Ectodermal cell (in vitro differentiated cells): Measurements from ENCODE around the gene ASTN2.

Source experiments
- H3K27ac ChIP-seq: 2 replicates; pipeline ENCODE4 v1.7.0; 2013; ENCODE audit warnings: mild to moderate bottlenecking, low read depth, low read length; ENCODE audit not compliant: insufficient read depth, poor library complexity, severe bottlenecking
- H3K27me3 ChIP-seq: 2 replicates; pipeline ENCODE4 v1.7.0; 2013; ENCODE audit warnings: mild to moderate bottlenecking, low read length; ENCODE audit not compliant: insufficient read depth, control insufficient read depth, poor library complexity, severe bottlenecking
- H3K36me3 ChIP-seq: one replicate; pipeline ENCODE4 v1.7.0; 2013; ENCODE audit warnings: low read length; ENCODE audit not compliant: control insufficient read depth, insufficient read depth
- H3K4me1 ChIP-seq: one replicate; pipeline ENCODE4 v1.7.0; 2013; ENCODE audit warnings: low read length; ENCODE audit not compliant: control insufficient read depth, insufficient read depth
- H3K4me3 ChIP-seq: 2 replicates; pipeline ENCODE4 v1.7.0; 2013; ENCODE audit warnings: low read depth, low read length, control low read depth; ENCODE audit not compliant: insufficient read depth
- H3K9me3 ChIP-seq: 2 replicates; pipeline ENCODE4 v1.7.0; 2013; ENCODE audit warnings: mild to moderate bottlenecking, low read length, moderate library complexity; ENCODE audit not compliant: control insufficient read depth
- WGBS, 2 experiments: methylation state at CpG; one replicate each; pipeline ENCODE4 v1.1.7; 2013; ENCODE audit warnings: missing lambda C conversion rate in 2 of 2; 5-methylcytosine and 5-hydroxymethylcytosine counted together

Gene ASTN2

DNA sequence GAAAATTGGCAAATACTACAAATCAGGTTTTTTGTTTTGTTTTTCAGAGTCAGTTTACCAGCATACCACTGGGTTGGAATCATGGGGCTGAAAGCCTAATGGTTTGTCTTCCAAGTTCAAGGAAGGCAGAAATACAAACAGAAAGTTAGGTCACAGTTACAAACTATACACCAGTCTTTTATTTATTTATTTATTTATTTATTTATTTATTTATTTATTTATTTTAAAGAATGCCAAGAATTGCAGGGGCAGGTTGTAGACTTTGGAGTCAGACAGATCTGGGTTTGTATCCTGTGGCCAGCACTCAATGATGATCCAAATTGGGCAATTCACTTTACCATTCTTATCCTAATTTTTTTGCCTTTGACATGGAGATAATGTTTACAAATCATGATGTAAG is 353.9 kb downstream of the ASTN2 start:
- H3K36me3 ChIP-seq = no peaks in the 10 kb centered on the region
- H3K27ac ChIP-seq = no peak overlapping the region
- H3K9me3 ChIP-seq = no peaks in the 10 kb centered on the region
- no peaks in the 10 kb centered on the region for H3K4me1 ChIP-seq
- H3K4me3 ChIP-seq = no peak overlapping the region
- no peaks in the 10 kb centered on the region for H3K27me3 ChIP-seq

- Histone ChIP-seq H3K36me3 (no peaks in the 10 kb centered on the region), H3K9me3 (no peaks in the 10 kb centered on the region), H3K4me1 (no peaks in the 10 kb centered on the region), H3K27ac (no peak overlapping the region), H3K27me3 (no peaks in the 10 kb centered on the region), H3K4me3 (no peak overlapping the region)
- 77 to 90% methylated on average over 3 of the region's 3 CpGs for WGBS, 2 experiments
These were observed 364.9 kb downstream of the ASTN2 start for GRCh38 chr9:117050007-117050406.

- H3K9me3 ChIP-seq = no peaks in the 10 kb centered on the region
- no peak overlapping the region for H3K4me3 ChIP-seq
- WGBS, 2 experiments = 63 to 93% methylated on average over 2 to 3 of the region's 3 CpGs
- H3K27me3 ChIP-seq = no peaks in the 10 kb centered on the region
- no peak overlapping the region for H3K27ac ChIP-seq
- H3K36me3 ChIP-seq = no peaks in the 10 kb centered on the region
- H3K4me1 ChIP-seq = peaks cover 6% of the 10 kb centered on the region
These were observed 368.1 kb downstream of the ASTN2 start for GRCh38 chr9:117046666-117047327.

- H3K27ac ChIP-seq = no peak overlapping the region
- H3K27me3 ChIP-seq = no peaks in the 10 kb centered on the region
- H3K4me1 ChIP-seq = peaks cover 6% of the 10 kb centered on the region
- WGBS, 2 experiments = 47 to 53% methylated on average over 4 of the region's 4 CpGs
- no peaks in the 10 kb centered on the region for H3K36me3 ChIP-seq
- no peak overlapping the region for H3K4me3 ChIP-seq
- no peaks in the 10 kb centered on the region for H3K9me3 ChIP-seq
These were observed 370.6 kb downstream of the ASTN2 start for GRCh38 chr9:117044241-117044640.

DNA sequence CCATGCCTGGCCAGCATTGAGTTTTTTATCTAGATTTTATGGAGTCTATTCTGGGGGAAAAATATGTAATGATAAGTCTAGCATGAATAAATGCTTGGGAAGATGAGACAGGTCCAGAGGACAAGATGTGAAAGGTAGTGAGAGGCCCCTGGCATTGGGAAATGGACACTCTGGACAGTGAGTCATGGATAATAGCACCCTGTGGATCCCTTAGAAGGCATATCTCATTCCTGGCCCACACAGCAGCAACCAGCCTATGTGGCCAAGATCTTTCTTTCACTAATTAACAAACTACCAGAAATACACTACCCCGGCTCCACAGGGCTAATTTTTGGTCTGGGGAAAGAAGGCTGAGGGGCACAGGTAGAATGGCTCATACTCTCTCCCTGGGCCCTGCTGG is 371.7 kb downstream of the ASTN2 start:
- Histone ChIP-seq H3K36me3 (no peaks in the 10 kb centered on the region), H3K4me1 (peaks cover 6% of the 10 kb centered on the region), H3K9me3 (no peaks in the 10 kb centered on the region), H3K4me3 (no peak overlapping the region), H3K27me3 (no peaks in the 10 kb centered on the region), H3K27ac (no peak overlapping the region)
- WGBS, 2 experiments = 90 to 95% methylated on average over 1 of the region's 1 CpG

DNA sequence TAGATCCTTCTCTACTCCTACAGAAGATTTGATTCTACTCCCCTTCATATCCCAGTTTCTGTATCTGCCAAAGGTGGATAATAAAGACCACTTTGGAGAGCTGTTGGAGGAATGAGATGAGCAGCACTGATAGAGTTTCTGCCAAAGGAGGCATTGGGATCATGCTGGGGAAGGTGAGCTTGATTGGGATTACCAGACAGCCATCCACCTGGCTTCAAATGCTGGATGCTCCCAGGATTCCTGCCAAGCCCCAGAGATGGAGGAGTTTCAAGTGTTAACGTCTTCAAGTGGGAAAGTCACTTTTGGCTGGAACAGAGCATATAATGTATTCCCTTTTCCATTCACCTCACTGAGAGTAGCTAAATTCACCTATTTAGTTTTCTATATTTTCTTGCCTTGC is 379.3 kb downstream of the ASTN2 start:
- 71 to 100% methylated on average over 1 of the region's 1 CpG for WGBS, 2 experiments
- Histone ChIP-seq H3K4me3 (no peak overlapping the region), H3K27me3 (no peaks in the 10 kb centered on the region), H3K27ac (no peak overlapping the region), H3K36me3 (no peaks in the 10 kb centered on the region), H3K4me1 (no peaks in the 10 kb centered on the region), H3K9me3 (no peaks in the 10 kb centered on the region)

GRCh38 chr9:117034866-117035265 is 380.0 kb downstream of the ASTN2 start:
- no peak overlapping the region for H3K27ac ChIP-seq
- H3K9me3 ChIP-seq = no peaks in the 10 kb centered on the region
- 50% methylated on average over 2 of the region's 2 CpGs for WGBS, 2 experiments
- no peaks in the 10 kb centered on the region for H3K27me3 ChIP-seq
- no peak overlapping the region for H3K4me3 ChIP-seq
- no peaks in the 10 kb centered on the region for H3K36me3 ChIP-seq
- H3K4me1 ChIP-seq = no peaks in the 10 kb centered on the region

DNA sequence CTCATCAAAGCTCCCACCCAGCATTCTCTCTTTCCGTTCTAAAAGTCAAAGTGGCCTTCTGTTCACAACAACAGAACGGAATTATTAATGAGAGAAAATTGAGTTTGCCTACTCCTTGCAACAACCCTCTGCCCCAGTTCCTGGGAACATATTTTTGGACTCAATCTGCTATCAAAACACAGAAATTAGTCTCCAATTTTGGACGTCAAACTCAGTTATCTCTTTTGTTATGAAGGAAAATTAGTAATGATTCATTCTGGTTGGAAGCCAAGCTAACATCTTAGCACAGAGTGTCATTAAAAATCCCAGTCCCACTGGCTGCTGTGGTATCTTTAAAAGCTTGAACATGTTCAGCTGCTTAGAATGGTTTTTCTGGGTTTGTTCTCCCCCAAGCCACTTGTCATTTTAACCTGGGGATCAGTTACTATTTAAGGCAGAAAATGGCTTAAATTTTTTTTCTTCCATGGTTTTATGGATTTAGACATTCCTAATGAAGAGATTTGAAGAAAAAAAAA is 384.5 kb downstream of the ASTN2 start:
- no peak overlapping the region for H3K27ac ChIP-seq
- no peaks in the 10 kb centered on the region for H3K27me3 ChIP-seq
- no peaks in the 10 kb centered on the region for H3K4me1 ChIP-seq

DNA sequence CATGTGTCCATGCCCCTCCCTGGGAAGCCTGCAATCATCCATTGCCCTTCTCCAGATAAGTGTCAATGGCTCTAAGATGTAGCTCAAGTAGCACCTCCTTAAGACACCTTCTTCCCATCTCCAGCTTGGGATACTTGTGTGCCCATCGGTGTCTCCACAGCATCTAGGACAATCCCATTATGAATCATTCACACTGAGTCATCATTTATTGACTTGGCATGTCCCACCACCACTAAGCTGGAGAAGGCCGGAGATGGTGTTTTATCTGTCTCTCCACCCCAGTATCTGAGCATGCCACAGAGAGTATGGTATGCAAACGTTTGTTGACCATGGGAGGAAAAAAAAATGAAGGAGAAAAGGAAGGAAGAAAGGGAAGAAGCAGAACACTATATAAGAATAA is 385.5 kb downstream of the ASTN2 start:
- Histone ChIP-seq H3K27ac (no peak overlapping the region), H3K27me3 (no peaks in the 10 kb centered on the region), H3K4me3 (no peak overlapping the region), H3K36me3 (no peaks in the 10 kb centered on the region), H3K4me1 (no peaks in the 10 kb centered on the region), H3K9me3 (no peaks in the 10 kb centered on the region)
- WGBS, 2 experiments = 80 to 91% methylated on average over 2 to 3 of the region's 3 CpGs

More for the DNA sequence above, 384.5 kb downstream of the ASTN2 start:
- Histone ChIP-seq H3K4me3 (no peak overlapping the region), H3K9me3 (no peaks in the 10 kb centered on the region), H3K36me3 (no peaks in the 10 kb centered on the region)
- WGBS, 2 experiments = 98 to 99% methylated on average over 3 of the region's 3 CpGs

DNA sequence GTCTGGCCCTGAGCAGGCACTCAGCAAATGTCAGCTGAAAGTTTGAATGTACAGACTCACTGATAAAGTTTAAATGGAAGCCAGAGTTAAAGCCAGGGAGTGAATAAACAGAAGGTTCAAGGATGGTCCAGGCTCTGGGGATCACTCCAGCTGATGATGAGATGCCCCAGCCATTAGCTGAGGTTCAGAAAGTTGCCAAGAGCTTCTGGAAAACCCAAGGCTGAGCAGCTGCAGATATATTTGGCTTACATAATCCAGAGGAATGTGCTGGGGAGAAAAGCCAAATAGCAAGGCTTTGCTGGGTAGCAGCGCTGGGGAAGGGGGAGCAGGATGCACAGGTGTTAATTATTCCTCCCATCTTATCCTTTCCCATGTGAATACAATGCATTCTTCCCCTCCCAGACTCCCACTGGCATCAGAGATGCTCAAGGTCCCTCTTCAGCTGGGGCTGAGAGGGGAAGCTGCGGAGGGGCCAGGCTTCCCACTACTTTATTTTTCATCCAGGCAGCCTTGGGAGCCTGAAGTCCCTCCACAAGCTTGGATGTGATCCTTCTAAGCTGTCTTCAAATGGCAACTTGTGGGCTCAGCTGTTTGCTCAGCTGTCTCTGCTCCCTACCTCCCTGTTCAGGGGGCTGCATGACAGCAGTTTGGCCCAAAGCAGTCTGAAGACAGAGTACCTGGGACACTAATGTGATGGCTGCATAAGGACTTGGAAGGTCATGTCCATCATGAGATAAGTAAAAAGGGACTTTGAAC is 386.6 kb downstream of the ASTN2 start:
- WGBS, 2 experiments = 43 to 63% methylated on average over 2 of the region's 2 CpGs
- no peaks in the 10 kb centered on the region for H3K9me3 ChIP-seq
- H3K4me3 ChIP-seq = no peak overlapping the region
- no peaks in the 10 kb centered on the region for H3K36me3 ChIP-seq
- no peaks in the 10 kb centered on the region for H3K4me1 ChIP-seq
- H3K27ac ChIP-seq = no peak overlapping the region
- no peaks in the 10 kb centered on the region for H3K27me3 ChIP-seq
